K562 (cell line): Measurements from ENCODE around the gene CDH16. TPM values are rescaled to one million over a fixed set of nuclear protein-coding genes. Genes with fewer than 3 reads are reported as not detected.
A peak's percentile ranks its signal among the peaks of the same experiment; 100 is the strongest.

Experiments used
- ATAC-seq: fragments of 200-7000 bp; cut with Tn5 transposase; 3 replicates; pipeline ENCODE4 v1.9.1; 2020; ENCODE audit warnings: moderate library complexity
- BruUV-seq: library from RNA; stranded (reverse); fragments of 400-500 nt; replicated peaks from 2 replicates; lab custom pipeline; 2021; lab: Mats Ljungman, UMichigan
- CTCF ChIA-PET: fragments of 300-600 bp; formaldehyde crosslinking; extraction: SDS; loops from one replicate; lab custom pipeline; 2021; ENCODE audit warnings: low intra/inter-chr PET ratio; lab: Yijun Ruan, JAX
- POLR2A ChIA-PET: fragments of 300-600, 350-650 bp; sonication (Branson Sonifier 250); formaldehyde crosslinking; extraction: SDS; loops from one replicate; lab custom pipeline; 2021; ENCODE audit warnings: antibody characterized with exemption, inconsistent platforms; lab: Yijun Ruan, JAX
- DNase-seq, 4 experiments: peaks; one replicate each; pipeline versions ENCODE4 v3.0.0 to v3.0.0-alpha.2; 2011 to 2018; ENCODE audit warnings: low spot score in 3 of 4, mixed read lengths in 3 of 4; ENCODE audit errors: extremely low read depth in 1 of 4
- FAIRE-seq: peaks from 2 replicates; lab custom pipeline; 2011; peaks lifted over from hg19 to GRCh38; lab: Jason Lieb, UNC
- H2AFZ ChIP-seq: 2 replicates; pipeline ENCODE4 v1.6.0; 2011; ENCODE audit warnings: low read depth, low read length, control low read depth, inconsistent platforms
- H3K27ac ChIP-seq: fragments of 200-600 bp; 3 replicates; pipeline ENCODE4 v1.8.0; 2011; ENCODE audit warnings: low read depth, mild to moderate bottlenecking, control low read depth, inconsistent platforms, low read length, moderate library complexity, mixed read lengths; ENCODE audit errors: extremely low read depth
- H3K27me3 ChIP-seq, 2 experiments: fragments of 300-600 bp in 1 of 2; 2 replicates in 1 of 2; 3 replicates in 1 of 2; pipeline versions ENCODE4 v1.6.0 to v1.8.0; 2011; ENCODE audit warnings: inconsistent platforms in 2 of 2, low read length in 2 of 2, mild to moderate bottlenecking in 1 of 2, mixed read lengths in 1 of 2, moderate library complexity in 1 of 2; ENCODE audit not compliant: control insufficient read depth in 2 of 2, insufficient read depth in 2 of 2
- H3K36me3 ChIP-seq: fragments of 300-600 bp; 3 replicates; pipeline ENCODE4 v1.8.0; 2011; ENCODE audit warnings: mild to moderate bottlenecking, low read length, inconsistent platforms; ENCODE audit not compliant: control insufficient read depth, insufficient read depth
- H3K4me1 ChIP-seq, 2 experiments: fragments of 200-600 bp in 1 of 2; replicated peaks in 1 of 2; 2 replicates in 1 of 2; 3 replicates in 1 of 2; pipeline versions ENCODE4 v1.5.1 to v1.8.0; 2011; ENCODE audit warnings: inconsistent platforms in 2 of 2, low read length in 2 of 2, mild to moderate bottlenecking in 1 of 2, mixed read lengths in 1 of 2, moderate library complexity in 1 of 2; ENCODE audit not compliant: control insufficient read depth in 2 of 2, insufficient read depth in 2 of 2
- H3K4me2 ChIP-seq: 2 replicates; pipeline ENCODE4 v1.6.1; 2011; ENCODE audit warnings: low read length, control low read depth, inconsistent platforms, mixed read lengths; ENCODE audit not compliant: insufficient read depth
- H3K4me3 ChIP-seq: fragments of 200-600 bp; sonication (generic), shearing (Covaris generic); 2 replicates; pipeline ENCODE4 v1.5.1; 2016; ENCODE audit warnings: control low read depth, inconsistent platforms
- H3K79me2 ChIP-seq: fragments of 200-600 bp; 3 replicates; pipeline ENCODE4 v1.8.0; 2011; ENCODE audit warnings: low read length, inconsistent platforms; ENCODE audit not compliant: control insufficient read depth, insufficient read depth
- H3K9ac ChIP-seq, 2 experiments: 2 replicates each; pipeline versions ENCODE4 v1.6.0 to v1.6.1; 2011; ENCODE audit warnings: low read depth in 2 of 2, low read length in 2 of 2, control low read depth in 1 of 2, inconsistent platforms in 1 of 2, mild to moderate bottlenecking in 1 of 2, mixed read lengths in 1 of 2; ENCODE audit not compliant: insufficient read depth in 1 of 2
- H3K9me1 ChIP-seq: one replicate; pipeline ENCODE4 v1.6.0; 2011; ENCODE audit warnings: inconsistent platforms, mild to moderate bottlenecking, low read length, moderate library complexity; ENCODE audit not compliant: control insufficient read depth, insufficient read depth
- H3K9me3 ChIP-seq: replicated peaks from 2 replicates; pipeline ENCODE4 v1.5.1; 2011; ENCODE audit warnings: low read depth, low read length, inconsistent platforms; ENCODE audit not compliant: control insufficient read depth, insufficient read depth
- H4K20me1 ChIP-seq: replicated peaks from 2 replicates; pipeline ENCODE4 v1.6.1; 2011; ENCODE audit warnings: low read length, inconsistent platforms, mixed read lengths; ENCODE audit not compliant: control insufficient read depth, insufficient read depth
- FOXP1 ChIP-seq: sonication (generic); formaldehyde crosslinking; IDR thresholded peaks from 2 replicates; pipeline ENCODE4 v1.8.0; 2022; ENCODE audit warnings: mild to moderate bottlenecking, missing genetic modification reagents
- HMGN3 ChIP-seq: IDR thresholded peaks from 2 replicates; pipeline ENCODE4 v1.6.1; 2011; ENCODE audit warnings: borderline replicate concordance, low read depth, mild to moderate bottlenecking, mixed read lengths, low read length; ENCODE audit not compliant: insufficient read length; ENCODE audit errors: extremely low read depth
- HNRNPUL1 ChIP-seq: fragments of 200-400 bp; formaldehyde crosslinking; IDR thresholded peaks from 2 replicates; pipeline ENCODE4 v1.6.1; 2017; ENCODE audit warnings: low read length
- KDM2B ChIP-seq: fragments of 250-450 bp; sonication (Bioruptor Pico); IDR thresholded peaks from 2 replicates; pipeline ENCODE4 v1.8.0; 2021; ENCODE audit warnings: mild to moderate bottlenecking, moderate library complexity
- NFRKB ChIP-seq: fragments of 450-650 bp; IDR thresholded peaks from 2 replicates; pipeline ENCODE4 v1.6.1; 2016; ENCODE audit warnings: low read depth
- RBM22 ChIP-seq: fragments of 200-400 bp; formaldehyde crosslinking; IDR thresholded peaks from 2 replicates; pipeline ENCODE4 v1.6.1; 2018; ENCODE audit warnings: low read length, low read depth; ENCODE audit not compliant: poor library complexity, severe bottlenecking
- SMC3 ChIP-seq: conservative IDR thresholded peaks from 2 replicates; pipeline ENCODE4 v1.6.1; 2011; ENCODE audit warnings: low read depth, low read length, improper control_type of control experiment; ENCODE audit not compliant: insufficient read depth
- SREBF1 ChIP-seq: fragments of 150-350 bp; IDR thresholded peaks from 2 replicates; pipeline ENCODE4 v1.6.1; 2014; ENCODE audit warnings: antibody characterized with exemption, low read depth, low read length, borderline replicate concordance
- SUPT5H ChIP-seq: fragments of 450-650 bp; IDR thresholded peaks from 2 replicates; pipeline ENCODE4 v1.6.1; 2016
- THRB ChIP-seq: fragments of 450-650 bp; formaldehyde crosslinking; conservative IDR thresholded peaks from 2 replicates; pipeline ENCODE4 v1.4.0; 2022; ENCODE audit warnings: mild to moderate bottlenecking, missing genetic modification characterization
- TRIM25 ChIP-seq: fragments of 450-650 bp; IDR thresholded peaks from 2 replicates; pipeline ENCODE4 v1.7.0; 2016; ENCODE audit warnings: borderline replicate concordance
- ZNF184 ChIP-seq: sonication (generic); formaldehyde crosslinking; IDR thresholded peaks from 2 replicates; pipeline ENCODE4 v1.5.0; 2020; ENCODE audit warnings: missing genetic modification reagents
- ZNF3 ChIP-seq: fragments of 250-450 bp; sonication (Bioruptor Pico); IDR thresholded peaks from 2 replicates; pipeline ENCODE4 v1.5.0; 2021; ENCODE audit warnings: mild to moderate bottlenecking, moderate library complexity
- ZNF780A ChIP-seq: fragments of 250-450 bp; sonication (Bioruptor Pico); IDR thresholded peaks from 2 replicates; pipeline ENCODE4 v1.5.0; 2021; ENCODE audit warnings: mild to moderate bottlenecking
- WGBS: fragments of 100-300 bp; shearing (Covaris generic); methylation state at CpG from one replicate; pipeline ENCODE4 v1.1.6; 2016; ENCODE audit warnings: low coverage, mixed read lengths; ENCODE audit not compliant: insufficient coverage; ENCODE audit errors: missing lambda C conversion rate; 5-methylcytosine and 5-hydroxymethylcytosine counted together
- in situ Hi-C: fragments of 300-500 bp; cut with MboI; formaldehyde crosslinking; loops from 4 replicates; pipeline ENCODE4 v1.15.0; 2018; ENCODE audit warnings: inconsistent platforms, mixed read lengths
- intact Hi-C: fragments of 100-400 bp; cut with micrococcal nuclease; formaldehyde crosslinking; loops from 2 replicates; pipeline ENCODE4 v1.14.2; 2022
- polyA plus RNA-seq, 8 experiments: library from polyadenylated mRNA; depleted of rRNA in 4 of 8; stranded (reverse) in 5 of 8; unstranded in 3 of 8; fragments of >200 nt; fragmentation: Nextera tagmentation in 2 of 8; fragmentation: Illumina TruSeq in 1 of 8; extraction: Ambion mirVana in 2 of 8; extraction: Trizol in 1 of 8; gene quantifications; 2 replicates each; pipeline versions ENCODE4 v1.2.1 to v1.2.3, GENCODE V29; 2011 to 2014; ENCODE audit warnings: inconsistent platforms in 1 of 8, missing spikeins in 1 of 8
- total RNA-seq, 7 experiments: library from RNA; depleted of rRNA in 6 of 7; stranded (reverse); fragments of >200 nt in 6 of 7; fragmentation: Illumina TruSeq in 2 of 7; extraction: Trizol in 2 of 7; gene quantifications; 2 replicates each; pipeline versions ENCODE4 v1.2.1 to v1.2.3, GENCODE V29; 2011 to 2021; ENCODE audit warnings: low replicate concordance in 1 of 7
- TF ChIP-seq, protein P1 (sequence below): sonication (generic); formaldehyde crosslinking; IDR thresholded peaks from 2 replicates; pipeline ENCODE4 v1.8.0; 2022; ENCODE audit warnings: missing genetic modification reagents, mild to moderate bottlenecking, moderate library complexity, borderline replicate concordance
- TF ChIP-seq, protein P2 (sequence below), 2 experiments: fragments of 450-650 bp; IDR thresholded peaks; 2 replicates each; pipeline ENCODE4 v1.6.1; 2018; ENCODE audit warnings: mild to moderate bottlenecking in 2 of 2, low read depth in 1 of 2; ENCODE audit not compliant: partially characterized antibody in 2 of 2

The CDH16 gene
- total and polyA plus RNA-seq, 9 of the 15 experiments (the other 6 are each of a cell fraction or from before 2014, with no cell fraction given): not detected

DNA sequence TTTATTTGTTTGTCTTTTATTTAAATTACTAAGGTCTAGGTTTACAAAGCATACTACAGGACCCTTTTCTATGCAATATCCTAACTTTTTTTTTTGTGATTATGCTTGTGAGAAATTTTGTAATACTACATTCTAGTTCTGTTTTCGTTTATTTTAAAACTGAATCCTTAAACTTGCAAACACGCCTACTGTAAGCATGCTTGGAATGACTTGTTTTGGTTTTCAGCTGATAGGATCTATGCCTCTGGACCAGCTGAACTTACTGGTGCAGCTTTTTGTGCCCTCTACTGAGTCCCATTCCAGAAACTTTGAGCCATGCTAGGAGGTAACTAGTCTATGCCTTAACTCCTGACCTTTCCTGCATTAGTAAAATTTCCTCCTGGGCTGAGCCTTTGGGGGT lies 32.4 kb downstream of the CDH16 start:
- ATAC-seq: no peak
- H3K4me3 ChIP-seq: no peak overlapping the region
- no TSS peak for BruUV-seq
- no peak for DNase-seq
- H3K27me3 ChIP-seq: no peaks in the 10 kb centered on the region
- no peaks in the 10 kb centered on the region for H3K9me3 ChIP-seq
- WGBS: 56% methylated on average over 2 of the region's 2 CpGs
- H3K36me3 ChIP-seq: peaks cover 66% of the 10 kb centered on the region
- H3K27ac ChIP-seq: no peak overlapping the region
- H3K79me2 ChIP-seq: peaks cover 13% of the 10 kb centered on the region
- peaks cover 21% of the 10 kb centered on the region in 2 experiments for H3K4me1 ChIP-seq
- ChIA-PET CTCF (no interaction called here), POLR2A (interaction anchor here (1.8 kb wide), 1 partner anchor 14 kb away, joined by 5 read pairs; no protein-coding TSS in a partner anchor)
- no peak overlapping the region for H2AFZ ChIP-seq
- peak overlapping the region; percentile 32; the same call in 1 of the 2 replicates for H3K4me2 ChIP-seq
- no peak overlapping the region for H3K9ac ChIP-seq
- H4K20me1 ChIP-seq: no peaks in the 10 kb centered on the region; the same call in none of the 2 replicates
- no peak for FAIRE-seq
- intact Hi-C loops: no loop called here
- H3K9me1 ChIP-seq: no peaks in the 10 kb centered on the region
- in situ Hi-C loops: no loop called here
- TF ChIP-seq NFRKB (no peak), KDM2B (CRISPR knock-in tag) (no peak), ZNF3 (CRISPR knock-in tag) (no peak), THRB (CRISPR knock-in tag) (no peak), SMC3 (no peak), SUPT5H (no peak), SREBF1 (no peak), ZNF184 (no peak), HNRNPUL1 (no peak), RBM22 (no peak), TRIM25 (no peak), FOXP1 (CRISPR knock-in tag) (no peak), HMGN3 (no peak), ZNF780A (CRISPR knock-in tag) (no peak)
- TF ChIP-seq, protein P1, sequence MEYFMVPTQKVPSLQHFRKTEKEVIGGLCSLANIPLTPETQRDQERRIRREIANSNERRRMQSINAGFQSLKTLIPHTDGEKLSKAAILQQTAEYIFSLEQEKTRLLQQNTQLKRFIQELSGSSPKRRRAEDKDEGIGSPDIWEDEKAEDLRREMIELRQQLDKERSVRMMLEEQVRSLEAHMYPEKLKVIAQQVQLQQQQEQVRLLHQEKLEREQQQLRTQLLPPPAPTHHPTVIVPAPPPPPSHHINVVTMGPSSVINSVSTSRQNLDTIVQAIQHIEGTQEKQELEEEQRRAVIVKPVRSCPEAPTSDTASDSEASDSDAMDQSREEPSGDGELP: no peak
- TF ChIP-seq, protein P2, sequence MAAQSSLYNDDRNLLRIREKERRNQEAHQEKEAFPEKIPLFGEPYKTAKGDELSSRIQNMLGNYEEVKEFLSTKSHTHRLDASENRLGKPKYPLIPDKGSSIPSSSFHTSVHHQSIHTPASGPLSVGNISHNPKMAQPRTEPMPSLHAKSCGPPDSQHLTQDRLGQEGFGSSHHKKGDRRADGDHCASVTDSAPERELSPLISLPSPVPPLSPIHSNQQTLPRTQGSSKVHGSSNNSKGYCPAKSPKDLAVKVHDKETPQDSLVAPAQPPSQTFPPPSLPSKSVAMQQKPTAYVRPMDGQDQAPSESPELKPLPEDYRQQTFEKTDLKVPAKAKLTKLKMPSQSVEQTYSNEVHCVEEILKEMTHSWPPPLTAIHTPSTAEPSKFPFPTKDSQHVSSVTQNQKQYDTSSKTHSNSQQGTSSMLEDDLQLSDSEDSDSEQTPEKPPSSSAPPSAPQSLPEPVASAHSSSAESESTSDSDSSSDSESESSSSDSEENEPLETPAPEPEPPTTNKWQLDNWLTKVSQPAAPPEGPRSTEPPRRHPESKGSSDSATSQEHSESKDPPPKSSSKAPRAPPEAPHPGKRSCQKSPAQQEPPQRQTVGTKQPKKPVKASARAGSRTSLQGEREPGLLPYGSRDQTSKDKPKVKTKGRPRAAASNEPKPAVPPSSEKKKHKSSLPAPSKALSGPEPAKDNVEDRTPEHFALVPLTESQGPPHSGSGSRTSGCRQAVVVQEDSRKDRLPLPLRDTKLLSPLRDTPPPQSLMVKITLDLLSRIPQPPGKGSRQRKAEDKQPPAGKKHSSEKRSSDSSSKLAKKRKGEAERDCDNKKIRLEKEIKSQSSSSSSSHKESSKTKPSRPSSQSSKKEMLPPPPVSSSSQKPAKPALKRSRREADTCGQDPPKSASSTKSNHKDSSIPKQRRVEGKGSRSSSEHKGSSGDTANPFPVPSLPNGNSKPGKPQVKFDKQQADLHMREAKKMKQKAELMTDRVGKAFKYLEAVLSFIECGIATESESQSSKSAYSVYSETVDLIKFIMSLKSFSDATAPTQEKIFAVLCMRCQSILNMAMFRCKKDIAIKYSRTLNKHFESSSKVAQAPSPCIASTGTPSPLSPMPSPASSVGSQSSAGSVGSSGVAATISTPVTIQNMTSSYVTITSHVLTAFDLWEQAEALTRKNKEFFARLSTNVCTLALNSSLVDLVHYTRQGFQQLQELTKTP (IDR thresholded peaks at IDR 0.05; ENCODE audit: low read depth in 1 of 2, partially characterized antibody in 2 of 2): no peak
